Measurements from ENCODE around the gene ACKR2. TPM values are rescaled to one million over a fixed set of nuclear protein-coding genes. Genes with fewer than 3 reads are reported as not detected.
A peak's percentile ranks its signal among the peaks of the same experiment; 100 is the strongest.

The ACKR2 gene
- total RNA-seq, 1 experiment from 2014 or later, result 0.28 TPM

DNA sequence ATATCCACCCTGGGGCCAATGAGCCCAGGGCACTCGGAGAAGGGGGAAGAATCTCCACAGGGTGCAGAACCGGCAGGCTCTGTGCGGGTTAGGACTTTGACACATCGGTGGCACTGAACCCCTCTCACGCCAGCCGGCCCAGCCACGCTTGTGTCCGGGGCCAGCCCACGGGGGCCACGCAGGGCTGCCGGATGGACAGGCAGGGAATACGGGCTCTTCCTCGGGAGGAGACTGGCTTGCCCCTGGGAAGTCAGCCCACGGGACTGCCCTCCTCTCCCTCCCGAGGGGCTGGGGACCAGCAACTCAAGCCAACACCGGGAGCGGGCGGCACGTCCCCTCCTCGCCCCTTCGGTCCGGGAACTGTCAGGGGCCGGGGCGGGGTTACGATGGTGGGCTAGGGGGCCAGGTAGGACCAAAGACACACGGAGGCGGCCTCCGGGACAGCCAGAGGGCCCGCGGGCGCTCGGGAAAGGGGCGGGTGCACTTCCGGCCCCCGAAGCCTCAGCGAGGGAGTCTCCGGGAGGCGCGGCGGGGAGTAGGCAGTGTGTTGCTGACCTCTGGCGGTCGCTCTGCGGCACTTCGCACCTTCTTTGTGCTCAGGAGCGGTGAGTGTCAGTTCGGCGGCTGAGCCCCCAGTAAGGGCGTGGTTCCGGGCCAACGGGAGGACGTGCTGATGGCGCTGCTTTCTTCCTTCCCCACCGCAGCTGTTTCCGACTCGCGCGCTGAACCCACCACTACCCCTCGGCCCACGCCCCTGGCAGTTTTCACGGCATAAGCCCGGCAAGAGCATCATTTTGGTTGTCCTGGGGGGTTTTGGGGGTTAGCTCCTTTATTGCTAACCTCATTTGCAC, 71.6 kb downstream of the ACKR2 start (continued):
- TF ChIP-seq, protein P1, sequence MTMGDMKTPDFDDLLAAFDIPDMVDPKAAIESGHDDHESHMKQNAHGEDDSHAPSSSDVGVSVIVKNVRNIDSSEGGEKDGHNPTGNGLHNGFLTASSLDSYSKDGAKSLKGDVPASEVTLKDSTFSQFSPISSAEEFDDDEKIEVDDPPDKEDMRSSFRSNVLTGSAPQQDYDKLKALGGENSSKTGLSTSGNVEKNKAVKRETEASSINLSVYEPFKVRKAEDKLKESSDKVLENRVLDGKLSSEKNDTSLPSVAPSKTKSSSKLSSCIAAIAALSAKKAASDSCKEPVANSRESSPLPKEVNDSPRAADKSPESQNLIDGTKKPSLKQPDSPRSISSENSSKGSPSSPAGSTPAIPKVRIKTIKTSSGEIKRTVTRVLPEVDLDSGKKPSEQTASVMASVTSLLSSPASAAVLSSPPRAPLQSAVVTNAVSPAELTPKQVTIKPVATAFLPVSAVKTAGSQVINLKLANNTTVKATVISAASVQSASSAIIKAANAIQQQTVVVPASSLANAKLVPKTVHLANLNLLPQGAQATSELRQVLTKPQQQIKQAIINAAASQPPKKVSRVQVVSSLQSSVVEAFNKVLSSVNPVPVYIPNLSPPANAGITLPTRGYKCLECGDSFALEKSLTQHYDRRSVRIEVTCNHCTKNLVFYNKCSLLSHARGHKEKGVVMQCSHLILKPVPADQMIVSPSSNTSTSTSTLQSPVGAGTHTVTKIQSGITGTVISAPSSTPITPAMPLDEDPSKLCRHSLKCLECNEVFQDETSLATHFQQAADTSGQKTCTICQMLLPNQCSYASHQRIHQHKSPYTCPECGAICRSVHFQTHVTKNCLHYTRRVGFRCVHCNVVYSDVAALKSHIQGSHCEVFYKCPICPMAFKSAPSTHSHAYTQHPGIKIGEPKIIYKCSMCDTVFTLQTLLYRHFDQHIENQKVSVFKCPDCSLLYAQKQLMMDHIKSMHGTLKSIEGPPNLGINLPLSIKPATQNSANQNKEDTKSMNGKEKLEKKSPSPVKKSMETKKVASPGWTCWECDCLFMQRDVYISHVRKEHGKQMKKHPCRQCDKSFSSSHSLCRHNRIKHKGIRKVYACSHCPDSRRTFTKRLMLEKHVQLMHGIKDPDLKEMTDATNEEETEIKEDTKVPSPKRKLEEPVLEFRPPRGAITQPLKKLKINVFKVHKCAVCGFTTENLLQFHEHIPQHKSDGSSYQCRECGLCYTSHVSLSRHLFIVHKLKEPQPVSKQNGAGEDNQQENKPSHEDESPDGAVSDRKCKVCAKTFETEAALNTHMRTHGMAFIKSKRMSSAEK (CRISPR knock-in tag; IDR thresholded peaks at IDR 0.05; ENCODE audit: borderline replicate concordance), result no peak
- TF ChIP-seq, protein P2, sequence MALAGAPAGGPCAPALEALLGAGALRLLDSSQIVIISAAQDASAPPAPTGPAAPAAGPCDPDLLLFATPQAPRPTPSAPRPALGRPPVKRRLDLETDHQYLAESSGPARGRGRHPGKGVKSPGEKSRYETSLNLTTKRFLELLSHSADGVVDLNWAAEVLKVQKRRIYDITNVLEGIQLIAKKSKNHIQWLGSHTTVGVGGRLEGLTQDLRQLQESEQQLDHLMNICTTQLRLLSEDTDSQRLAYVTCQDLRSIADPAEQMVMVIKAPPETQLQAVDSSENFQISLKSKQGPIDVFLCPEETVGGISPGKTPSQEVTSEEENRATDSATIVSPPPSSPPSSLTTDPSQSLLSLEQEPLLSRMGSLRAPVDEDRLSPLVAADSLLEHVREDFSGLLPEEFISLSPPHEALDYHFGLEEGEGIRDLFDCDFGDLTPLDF (CRISPR knock-in tag; IDR thresholded peaks at IDR 0.05), result 0 out of 2 replicates have a peak, but pooled peaks have one; percentile 25
- TF ChIP-seq ZNF423 (CRISPR knock-in tag; IDR thresholded peaks at IDR 0.05), result no peak
- no peak for TF ChIP-seq RORB (CRISPR knock-in tag; IDR thresholded peaks at IDR 0.05)
- TF ChIP-seq, protein P3, sequence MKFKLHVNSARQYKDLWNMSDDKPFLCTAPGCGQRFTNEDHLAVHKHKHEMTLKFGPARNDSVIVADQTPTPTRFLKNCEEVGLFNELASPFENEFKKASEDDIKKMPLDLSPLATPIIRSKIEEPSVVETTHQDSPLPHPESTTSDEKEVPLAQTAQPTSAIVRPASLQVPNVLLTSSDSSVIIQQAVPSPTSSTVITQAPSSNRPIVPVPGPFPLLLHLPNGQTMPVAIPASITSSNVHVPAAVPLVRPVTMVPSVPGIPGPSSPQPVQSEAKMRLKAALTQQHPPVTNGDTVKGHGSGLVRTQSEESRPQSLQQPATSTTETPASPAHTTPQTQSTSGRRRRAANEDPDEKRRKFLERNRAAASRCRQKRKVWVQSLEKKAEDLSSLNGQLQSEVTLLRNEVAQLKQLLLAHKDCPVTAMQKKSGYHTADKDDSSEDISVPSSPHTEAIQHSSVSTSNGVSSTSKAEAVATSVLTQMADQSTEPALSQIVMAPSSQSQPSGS (CRISPR knock-in tag; IDR thresholded peaks at IDR 0.05; ENCODE audit: borderline replicate concordance, low read depth), result no peak
- TF ChIP-seq GTF2I (CRISPR knock-in tag; conservative IDR thresholded peaks at IDR 0.05), result no peak
- TF ChIP-seq, protein P4, sequence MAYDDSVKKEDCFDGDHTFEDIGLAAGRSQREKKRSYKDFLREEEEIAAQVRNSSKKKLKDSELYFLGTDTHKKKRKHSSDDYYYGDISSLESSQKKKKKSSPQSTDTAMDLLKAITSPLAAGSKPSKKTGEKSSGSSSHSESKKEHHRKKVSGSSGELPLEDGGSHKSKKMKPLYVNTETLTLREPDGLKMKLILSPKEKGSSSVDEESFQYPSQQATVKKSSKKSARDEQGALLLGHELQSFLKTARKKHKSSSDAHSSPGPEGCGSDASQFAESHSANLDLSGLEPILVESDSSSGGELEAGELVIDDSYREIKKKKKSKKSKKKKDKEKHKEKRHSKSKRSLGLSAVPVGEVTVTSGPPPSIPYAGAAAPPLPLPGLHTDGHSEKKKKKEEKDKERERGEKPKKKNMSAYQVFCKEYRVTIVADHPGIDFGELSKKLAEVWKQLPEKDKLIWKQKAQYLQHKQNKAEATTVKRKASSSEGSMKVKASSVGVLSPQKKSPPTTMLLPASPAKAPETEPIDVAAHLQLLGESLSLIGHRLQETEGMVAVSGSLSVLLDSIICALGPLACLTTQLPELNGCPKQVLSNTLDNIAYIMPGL (CRISPR knock-in tag; IDR thresholded peaks at IDR 0.05), result peak; percentile 85
- no peak for TF ChIP-seq NR2C2 (CRISPR knock-in tag; IDR thresholded peaks at IDR 0.05)
- TF ChIP-seq, protein P5, sequence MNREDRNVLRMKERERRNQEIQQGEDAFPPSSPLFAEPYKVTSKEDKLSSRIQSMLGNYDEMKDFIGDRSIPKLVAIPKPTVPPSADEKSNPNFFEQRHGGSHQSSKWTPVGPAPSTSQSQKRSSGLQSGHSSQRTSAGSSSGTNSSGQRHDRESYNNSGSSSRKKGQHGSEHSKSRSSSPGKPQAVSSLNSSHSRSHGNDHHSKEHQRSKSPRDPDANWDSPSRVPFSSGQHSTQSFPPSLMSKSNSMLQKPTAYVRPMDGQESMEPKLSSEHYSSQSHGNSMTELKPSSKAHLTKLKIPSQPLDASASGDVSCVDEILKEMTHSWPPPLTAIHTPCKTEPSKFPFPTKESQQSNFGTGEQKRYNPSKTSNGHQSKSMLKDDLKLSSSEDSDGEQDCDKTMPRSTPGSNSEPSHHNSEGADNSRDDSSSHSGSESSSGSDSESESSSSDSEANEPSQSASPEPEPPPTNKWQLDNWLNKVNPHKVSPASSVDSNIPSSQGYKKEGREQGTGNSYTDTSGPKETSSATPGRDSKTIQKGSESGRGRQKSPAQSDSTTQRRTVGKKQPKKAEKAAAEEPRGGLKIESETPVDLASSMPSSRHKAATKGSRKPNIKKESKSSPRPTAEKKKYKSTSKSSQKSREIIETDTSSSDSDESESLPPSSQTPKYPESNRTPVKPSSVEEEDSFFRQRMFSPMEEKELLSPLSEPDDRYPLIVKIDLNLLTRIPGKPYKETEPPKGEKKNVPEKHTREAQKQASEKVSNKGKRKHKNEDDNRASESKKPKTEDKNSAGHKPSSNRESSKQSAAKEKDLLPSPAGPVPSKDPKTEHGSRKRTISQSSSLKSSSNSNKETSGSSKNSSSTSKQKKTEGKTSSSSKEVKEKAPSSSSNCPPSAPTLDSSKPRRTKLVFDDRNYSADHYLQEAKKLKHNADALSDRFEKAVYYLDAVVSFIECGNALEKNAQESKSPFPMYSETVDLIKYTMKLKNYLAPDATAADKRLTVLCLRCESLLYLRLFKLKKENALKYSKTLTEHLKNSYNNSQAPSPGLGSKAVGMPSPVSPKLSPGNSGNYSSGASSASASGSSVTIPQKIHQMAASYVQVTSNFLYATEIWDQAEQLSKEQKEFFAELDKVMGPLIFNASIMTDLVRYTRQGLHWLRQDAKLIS (CRISPR knock-in tag; IDR thresholded peaks at IDR 0.05; ENCODE audit: borderline replicate concordance), result no peak
- no peak for TF ChIP-seq ZBTB21 (CRISPR knock-in tag; IDR thresholded peaks at IDR 0.05; ENCODE audit: borderline replicate concordance)
- TF ChIP-seq NFATC4 (CRISPR knock-in tag; IDR thresholded peaks at IDR 0.05), result no peak
- peak; percentile 75; the same call in 1 of the 2 replicates for TF ChIP-seq TEAD1 (CRISPR knock-in tag; IDR thresholded peaks at IDR 0.05)
- TF ChIP-seq ZNF317 (CRISPR knock-in tag; IDR thresholded peaks at IDR 0.05; ENCODE audit: borderline replicate concordance, low read depth), result no peak
- no peak for TF ChIP-seq KAT7 (CRISPR knock-in tag; IDR thresholded peaks at IDR 0.05; ENCODE audit: borderline replicate concordance)
- TF ChIP-seq, protein P6, sequence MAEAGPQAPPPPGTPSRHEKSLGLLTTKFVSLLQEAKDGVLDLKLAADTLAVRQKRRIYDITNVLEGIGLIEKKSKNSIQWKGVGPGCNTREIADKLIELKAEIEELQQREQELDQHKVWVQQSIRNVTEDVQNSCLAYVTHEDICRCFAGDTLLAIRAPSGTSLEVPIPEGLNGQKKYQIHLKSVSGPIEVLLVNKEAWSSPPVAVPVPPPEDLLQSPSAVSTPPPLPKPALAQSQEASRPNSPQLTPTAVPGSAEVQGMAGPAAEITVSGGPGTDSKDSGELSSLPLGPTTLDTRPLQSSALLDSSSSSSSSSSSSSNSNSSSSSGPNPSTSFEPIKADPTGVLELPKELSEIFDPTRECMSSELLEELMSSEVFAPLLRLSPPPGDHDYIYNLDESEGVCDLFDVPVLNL (CRISPR knock-in tag; IDR thresholded peaks at IDR 0.05; ENCODE audit: borderline replicate concordance, low read depth), result no peak
- TF ChIP-seq ESRRA (CRISPR knock-in tag; IDR thresholded peaks at IDR 0.05; ENCODE audit: borderline replicate concordance), result no peak
- peak; percentile 65 for TF ChIP-seq GABPB1 (CRISPR knock-in tag; IDR thresholded peaks at IDR 0.05)
- TF ChIP-seq NR1H2 (CRISPR knock-in tag; IDR thresholded peaks at IDR 0.05), result no peak
- TF ChIP-seq, protein P7, sequence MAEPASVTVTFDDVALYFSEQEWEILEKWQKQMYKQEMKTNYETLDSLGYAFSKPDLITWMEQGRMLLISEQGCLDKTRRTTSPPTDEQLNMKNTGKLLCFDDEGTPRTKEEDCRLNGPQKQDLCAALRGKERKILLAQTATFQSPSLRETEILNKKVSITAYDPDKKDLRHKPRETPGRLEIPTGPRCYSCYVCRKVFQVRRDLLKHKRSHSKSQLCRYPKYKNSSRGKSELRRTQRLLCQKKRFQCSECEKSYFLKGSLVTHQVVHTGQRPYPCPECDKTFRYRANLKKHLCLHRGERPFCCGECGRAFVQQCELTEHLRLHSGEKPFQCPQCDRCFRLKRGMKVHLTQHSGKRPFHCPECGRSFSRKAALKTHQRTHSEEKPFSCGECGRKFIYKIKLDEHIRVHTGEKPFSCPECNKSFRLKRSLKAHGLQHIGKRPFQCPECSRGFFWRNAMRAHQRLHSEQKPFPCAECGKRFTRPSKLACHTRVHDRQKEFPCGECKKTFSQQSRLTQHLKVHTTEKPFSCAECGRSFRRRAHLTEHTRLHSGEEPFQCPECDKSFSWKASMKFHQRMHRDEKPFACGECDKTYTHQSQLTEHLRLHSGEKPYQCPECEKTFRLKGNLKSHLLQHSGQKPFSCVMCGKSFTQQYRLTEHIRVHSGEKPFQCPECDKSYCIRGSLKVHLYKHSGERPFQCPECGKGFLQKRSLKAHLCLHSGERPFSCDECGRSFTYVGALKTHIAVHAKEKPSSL (CRISPR knock-in tag; conservative IDR thresholded peaks at IDR 0.05), result no peak
- TF ChIP-seq, protein P8, sequence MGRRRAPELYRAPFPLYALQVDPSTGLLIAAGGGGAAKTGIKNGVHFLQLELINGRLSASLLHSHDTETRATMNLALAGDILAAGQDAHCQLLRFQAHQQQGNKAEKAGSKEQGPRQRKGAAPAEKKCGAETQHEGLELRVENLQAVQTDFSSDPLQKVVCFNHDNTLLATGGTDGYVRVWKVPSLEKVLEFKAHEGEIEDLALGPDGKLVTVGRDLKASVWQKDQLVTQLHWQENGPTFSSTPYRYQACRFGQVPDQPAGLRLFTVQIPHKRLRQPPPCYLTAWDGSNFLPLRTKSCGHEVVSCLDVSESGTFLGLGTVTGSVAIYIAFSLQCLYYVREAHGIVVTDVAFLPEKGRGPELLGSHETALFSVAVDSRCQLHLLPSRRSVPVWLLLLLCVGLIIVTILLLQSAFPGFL (CRISPR knock-in tag; IDR thresholded peaks at IDR 0.05; ENCODE audit: borderline replicate concordance), result no peak
